Loucy (cell line): ENCODE data around the gene OR2T35.

Experiments used
- CTCF ChIP-seq: fragments of 200-600 bp; sonication (generic); conservative IDR thresholded peaks from 2 replicates; pipeline ENCODE4 v1.5.1; 2014; ENCODE audit warnings: mild to moderate bottlenecking, antibody characterized with exemption, low read length
- EZH2phosphoT487 ChIP-seq: fragments of 200-600 bp; IDR thresholded peaks from 2 replicates; pipeline ENCODE4 v1.6.1; 2018; ENCODE audit warnings: antibody characterized with exemption, mild to moderate bottlenecking, moderate library complexity, borderline replicate concordance

DNA sequence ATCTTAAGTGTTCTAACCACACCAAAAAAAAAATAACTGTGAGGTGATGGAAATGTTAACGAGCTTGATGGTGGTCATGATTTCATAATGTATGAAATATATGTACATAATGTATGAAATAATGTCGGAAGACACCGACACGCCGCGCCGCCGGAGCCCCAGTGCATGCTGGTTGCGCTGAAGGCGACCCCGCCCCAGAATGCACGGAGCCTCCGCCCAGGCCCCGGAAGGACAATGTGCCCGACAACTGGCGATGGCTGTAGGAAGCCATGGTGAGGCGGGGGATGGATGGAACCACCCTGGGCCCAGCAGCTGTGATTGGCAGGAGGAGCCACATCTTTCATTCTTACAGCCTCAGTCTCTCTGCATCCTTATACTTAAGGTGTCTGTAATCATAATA is 55.0 kb downstream of the OR2T35 start:
- no peak for TF ChIP-seq CTCF
- TF ChIP-seq EZH2phosphoT487 = no peak
